ENCODE measurements around the gene RABGGTB.

DNA sequence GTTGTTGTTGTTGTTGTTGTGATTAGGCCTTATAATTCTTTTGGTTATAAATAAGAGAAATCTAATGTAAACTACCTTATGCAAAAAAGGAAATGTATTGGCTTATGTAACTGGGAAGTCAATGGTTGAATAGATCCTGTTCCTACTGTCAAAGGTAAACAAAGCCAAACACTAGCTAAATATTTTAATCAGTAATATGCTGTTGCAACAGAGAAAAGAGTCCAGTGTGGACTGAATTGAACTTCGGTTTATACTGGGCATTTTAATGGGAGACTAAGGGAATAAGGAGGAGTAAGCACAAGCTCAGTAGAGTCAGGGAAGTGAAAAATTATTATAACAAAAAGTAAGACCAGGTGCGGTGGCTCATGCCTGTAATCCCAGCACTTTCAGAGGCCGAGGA, 26.0 kb downstream of the RABGGTB start:
- TF ChIP-seq, protein P1, sequence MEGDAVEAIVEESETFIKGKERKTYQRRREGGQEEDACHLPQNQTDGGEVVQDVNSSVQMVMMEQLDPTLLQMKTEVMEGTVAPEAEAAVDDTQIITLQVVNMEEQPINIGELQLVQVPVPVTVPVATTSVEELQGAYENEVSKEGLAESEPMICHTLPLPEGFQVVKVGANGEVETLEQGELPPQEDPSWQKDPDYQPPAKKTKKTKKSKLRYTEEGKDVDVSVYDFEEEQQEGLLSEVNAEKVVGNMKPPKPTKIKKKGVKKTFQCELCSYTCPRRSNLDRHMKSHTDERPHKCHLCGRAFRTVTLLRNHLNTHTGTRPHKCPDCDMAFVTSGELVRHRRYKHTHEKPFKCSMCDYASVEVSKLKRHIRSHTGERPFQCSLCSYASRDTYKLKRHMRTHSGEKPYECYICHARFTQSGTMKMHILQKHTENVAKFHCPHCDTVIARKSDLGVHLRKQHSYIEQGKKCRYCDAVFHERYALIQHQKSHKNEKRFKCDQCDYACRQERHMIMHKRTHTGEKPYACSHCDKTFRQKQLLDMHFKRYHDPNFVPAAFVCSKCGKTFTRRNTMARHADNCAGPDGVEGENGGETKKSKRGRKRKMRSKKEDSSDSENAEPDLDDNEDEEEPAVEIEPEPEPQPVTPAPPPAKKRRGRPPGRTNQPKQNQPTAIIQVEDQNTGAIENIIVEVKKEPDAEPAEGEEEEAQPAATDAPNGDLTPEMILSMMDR (IDR thresholded peaks at IDR 0.05) = no peak
- no peak for TF ChIP-seq POLR2A (IDR thresholded peaks at IDR 0.05)

Data from uterus (tissue), 2 donors.